HEK293 (cell line): Measurements from ENCODE around the gene CDCP2.

Experiments
- CTCF ChIP-seq: fragments of 450-650 bp; formaldehyde crosslinking; IDR thresholded peaks from 2 replicates; pipeline ENCODE4 v1.5.1; 2016; ENCODE audit warnings: missing biosample characterization, missing genetic modification characterization
- PBX3 ChIP-seq: sonication (generic); formaldehyde crosslinking; IDR thresholded peaks from 2 replicates; pipeline ENCODE4 v1.8.1; 2022; ENCODE audit warnings: mild to moderate bottlenecking, moderate library complexity, missing genetic modification reagents
- YY1 ChIP-seq: fragments of 450-650 bp; formaldehyde crosslinking; IDR thresholded peaks from 2 replicates; pipeline ENCODE4 v1.5.1; 2018; ENCODE audit warnings: missing biosample characterization, missing genetic modification characterization
- ZFP37 ChIP-seq: fragments of 450-650 bp; formaldehyde crosslinking; IDR thresholded peaks from 2 replicates; pipeline ENCODE4 v1.5.1; 2016; ENCODE audit warnings: missing biosample characterization, missing genetic modification characterization
- ZNF174 ChIP-seq: fragments of 450-650 bp; formaldehyde crosslinking; IDR thresholded peaks from 2 replicates; pipeline ENCODE4 v1.5.0; 2017; ENCODE audit warnings: missing biosample characterization, mild to moderate bottlenecking, missing genetic modification characterization
- ZNF768 ChIP-seq: fragments of 450-650 bp; formaldehyde crosslinking; IDR thresholded peaks from 2 replicates; pipeline ENCODE4 v1.5.1; 2018; ENCODE audit warnings: missing biosample characterization, mild to moderate bottlenecking, missing genetic modification characterization
- ZNF837 ChIP-seq: fragments of 450-650 bp; formaldehyde crosslinking; IDR thresholded peaks from 2 replicates; pipeline ENCODE4 v1.5.1; 2016; ENCODE audit warnings: missing biosample characterization, missing genetic modification characterization

- TF ChIP-seq YY1 (tag by site-specific recombination) (no peak), ZNF174 (tag by site-specific recombination) (no peak), CTCF (tag by site-specific recombination) (no peak), ZNF837 (no peak), ZNF768 (no peak), ZFP37 (tag by site-specific recombination) (no peak), PBX3 (CRISPR knock-in tag) (no peak)
These were observed 53.7 kb downstream of the CDCP2 start for GRCh38 chr1:54099061-54099610.
